EH (cell line): ENCODE results near the gene MAP1LC3B2.

Source experiments
- DNase-seq: peaks from one replicate; pipeline ENCODE4 v3.0.0-alpha.2; 2015; ENCODE audit warnings: low read depth

MAP1LC3B2 gene

DNA sequence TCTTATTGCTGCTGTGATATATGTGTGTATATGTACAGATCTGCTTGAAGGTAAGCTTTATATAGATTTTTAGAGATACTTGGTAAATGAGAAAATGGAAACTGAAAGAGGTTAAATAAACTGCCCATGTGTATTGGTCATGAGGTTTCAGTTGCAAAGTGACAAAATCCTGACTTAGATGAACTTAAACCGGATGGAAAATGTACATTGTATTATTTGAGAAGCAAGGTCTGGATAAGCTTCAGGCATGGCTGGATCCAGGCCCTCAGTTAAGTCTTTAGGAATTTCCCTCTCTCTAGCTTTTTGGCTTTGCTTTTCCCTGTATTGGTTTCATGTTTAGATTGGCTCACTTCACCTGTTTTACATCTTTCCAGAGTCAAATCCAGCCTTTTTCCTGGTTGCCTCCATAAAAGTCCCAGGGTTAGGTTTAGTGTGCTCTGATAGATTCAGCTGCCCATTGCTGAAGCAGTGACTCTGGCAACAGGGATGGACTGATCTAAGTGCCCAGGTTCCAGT is 21.0 kb upstream of the MAP1LC3B2 start:
- DNase-seq, result no peak

GRCh38 chr12:116538682-116539305 is 20.4 kb upstream of the MAP1LC3B2 start:
- no peak for DNase-seq

DNA sequence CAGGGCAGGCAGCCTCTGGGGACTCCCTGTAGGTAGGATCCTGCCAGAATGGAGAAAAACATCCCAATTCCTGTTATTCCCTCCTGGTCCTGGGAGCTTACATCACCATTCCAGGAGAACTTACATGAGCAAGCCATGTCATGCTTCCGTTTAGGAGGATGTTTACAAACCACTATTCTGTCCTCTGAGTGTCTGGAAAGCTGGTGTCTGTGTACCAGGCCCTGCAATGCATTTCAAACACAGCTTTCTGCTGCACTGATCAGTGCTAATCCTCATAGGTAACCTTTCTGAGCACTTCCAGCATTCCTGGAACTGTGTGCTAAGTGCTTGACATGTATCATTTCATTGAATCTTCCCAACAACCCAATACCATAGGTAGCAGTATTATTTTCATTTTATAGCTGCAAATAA is 19.8 kb upstream of the MAP1LC3B2 start:
- peak; percentile 60 for DNase-seq

- DNase-seq, result peak; percentile 77
Observed at GRCh38 chr12:116539905-116540482, 19.2 kb upstream of the MAP1LC3B2 start.

DNA sequence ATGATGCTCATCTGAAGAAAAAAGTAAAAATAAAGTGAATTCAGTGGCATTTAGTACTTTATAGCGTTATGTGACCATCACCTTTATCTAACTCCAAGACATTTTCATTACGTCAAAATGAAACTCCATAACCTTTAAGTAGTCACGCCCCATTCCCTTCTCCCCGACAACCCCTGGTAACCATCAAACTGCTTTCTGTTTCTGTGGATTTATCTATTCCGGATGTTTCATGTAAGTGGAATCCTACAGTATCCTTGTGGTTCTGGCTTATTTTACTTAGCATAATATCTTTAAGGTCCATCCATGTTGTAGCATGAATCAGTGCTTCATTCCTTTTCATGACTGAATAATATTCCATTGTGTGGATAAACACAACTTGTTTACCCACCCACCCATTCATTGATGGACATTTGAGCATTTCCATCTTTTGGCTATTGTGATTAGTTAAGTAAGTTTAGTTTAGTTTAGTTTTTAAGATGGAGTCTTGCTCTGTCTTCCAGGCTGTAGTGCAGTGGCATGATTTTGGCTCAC is 18.5 kb upstream of the MAP1LC3B2 start:
- DNase-seq, result no peak

- no peak for DNase-seq
Observed at GRCh38 chr12:116541547-116542344, 17.4 kb upstream of the MAP1LC3B2 start.

DNA sequence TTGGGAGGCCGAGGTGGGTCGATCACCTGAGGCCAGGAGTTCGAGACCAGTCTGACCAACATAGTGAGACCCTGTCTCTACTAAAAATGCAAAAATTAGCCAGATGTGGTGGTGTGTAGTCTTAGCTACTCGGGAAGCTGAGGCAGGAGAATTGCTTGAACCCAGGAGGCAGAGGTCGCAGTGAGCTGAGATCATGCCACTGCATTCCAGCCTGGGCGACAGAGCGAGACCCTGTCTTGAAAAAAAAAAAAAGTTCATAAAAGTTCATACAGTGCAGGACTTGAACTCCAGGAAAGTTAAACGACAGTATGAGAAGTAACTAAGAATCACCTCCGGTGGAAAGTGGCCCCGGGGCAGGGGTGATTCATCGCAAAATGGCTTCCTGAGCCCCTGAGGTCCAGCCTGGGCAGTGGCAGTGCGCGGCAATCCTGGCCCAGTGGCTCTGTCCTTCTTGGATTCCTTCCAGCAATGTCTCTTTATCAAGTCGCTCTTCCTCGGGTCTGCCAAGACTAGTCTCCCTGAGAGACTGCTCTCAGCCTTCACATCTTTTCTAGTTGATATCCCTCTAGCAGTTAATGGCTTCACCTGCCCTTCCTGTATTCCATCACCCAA is 16.7 kb upstream of the MAP1LC3B2 start:
- DNase-seq, result no peak

DNA sequence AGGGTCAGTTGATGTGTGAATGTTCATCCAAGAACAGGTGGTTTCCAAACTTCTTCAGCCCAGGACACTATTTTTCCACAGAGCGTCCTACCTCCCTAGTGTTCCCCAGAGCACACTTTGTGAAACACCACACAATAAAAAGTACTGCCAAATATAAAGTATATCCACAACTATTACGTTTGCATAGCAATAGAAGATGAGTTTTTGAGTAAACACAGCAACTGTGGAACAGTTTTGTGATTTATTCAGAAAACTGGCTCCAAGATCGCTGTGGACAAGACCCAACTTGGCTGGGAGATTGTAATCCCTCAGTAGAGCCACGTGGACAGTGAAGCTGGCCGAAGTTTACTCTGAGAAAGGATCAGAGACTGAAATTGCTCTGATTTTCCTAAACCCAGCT is 14.5 kb upstream of the MAP1LC3B2 start:
- no peak for DNase-seq

DNA sequence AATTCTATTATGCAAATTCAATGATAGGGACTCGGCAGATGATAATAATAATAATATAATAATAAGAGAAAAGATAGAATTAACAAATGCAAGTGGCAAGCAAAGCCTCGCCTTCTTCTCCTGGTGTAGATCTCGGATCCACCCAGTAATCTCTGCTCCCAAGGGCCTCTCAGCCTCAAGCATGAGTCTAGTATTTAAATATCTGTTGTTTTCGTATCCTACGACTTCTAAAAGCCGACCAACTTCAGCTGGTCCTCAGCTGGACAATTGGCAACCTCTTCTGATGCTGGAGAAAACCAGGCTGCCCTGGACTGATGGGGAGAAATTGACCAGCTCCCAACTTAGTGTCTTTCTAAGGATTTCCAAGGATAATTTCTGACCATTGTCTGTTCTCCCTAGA is 14.0 kb upstream of the MAP1LC3B2 start:
- DNase-seq, result no peak

DNA sequence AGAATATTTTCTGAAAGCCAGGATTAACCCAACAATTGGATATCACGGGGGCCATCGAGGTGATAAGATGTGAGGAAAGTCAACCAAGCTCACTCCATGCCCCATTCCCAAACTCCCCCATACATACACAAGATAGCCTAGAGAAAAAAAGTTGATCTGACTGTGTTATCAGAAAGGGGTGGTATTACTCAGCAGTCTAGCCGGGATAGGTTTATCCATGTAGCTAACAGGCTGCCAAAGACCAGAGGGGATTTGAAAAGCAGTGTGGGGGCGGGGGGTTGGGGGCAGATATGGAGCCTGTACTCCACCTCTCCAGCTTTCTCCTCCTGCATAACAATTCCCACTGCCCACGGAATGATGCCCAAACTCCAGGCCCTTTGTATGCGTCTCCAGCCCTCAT is 13.2 kb upstream of the MAP1LC3B2 start:
- no peak for DNase-seq

DNA sequence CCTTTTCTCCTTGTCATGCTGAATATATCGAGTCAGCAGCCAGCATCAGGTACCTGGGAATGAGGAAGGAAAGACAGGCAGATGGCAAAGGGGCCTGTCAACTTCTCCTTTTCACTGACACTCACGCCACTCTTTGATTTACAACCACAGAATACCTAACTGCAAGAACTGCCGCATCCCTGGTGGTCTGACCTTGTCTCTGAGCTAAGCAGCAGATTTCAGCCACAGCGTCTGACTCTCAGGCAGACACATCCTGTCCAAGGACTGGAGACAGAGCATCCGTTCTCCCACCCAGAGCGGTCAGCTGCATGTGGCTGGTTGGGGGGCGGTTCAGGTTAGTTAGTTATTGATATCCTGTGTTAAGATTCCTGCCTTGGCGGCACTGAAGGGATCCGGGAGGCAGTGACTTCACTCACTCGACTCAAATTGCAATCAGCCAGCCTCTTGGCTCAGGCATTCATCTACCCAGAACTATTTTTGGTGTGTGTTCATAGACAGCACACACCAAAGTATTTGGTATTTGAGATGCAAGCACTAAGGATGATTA is 11.2 kb upstream of the MAP1LC3B2 start:
- DNase-seq, result peak; percentile 35

GRCh38 chr12:116549993-116550392 is 9.2 kb upstream of the MAP1LC3B2 start:
- no peak for DNase-seq

DNA sequence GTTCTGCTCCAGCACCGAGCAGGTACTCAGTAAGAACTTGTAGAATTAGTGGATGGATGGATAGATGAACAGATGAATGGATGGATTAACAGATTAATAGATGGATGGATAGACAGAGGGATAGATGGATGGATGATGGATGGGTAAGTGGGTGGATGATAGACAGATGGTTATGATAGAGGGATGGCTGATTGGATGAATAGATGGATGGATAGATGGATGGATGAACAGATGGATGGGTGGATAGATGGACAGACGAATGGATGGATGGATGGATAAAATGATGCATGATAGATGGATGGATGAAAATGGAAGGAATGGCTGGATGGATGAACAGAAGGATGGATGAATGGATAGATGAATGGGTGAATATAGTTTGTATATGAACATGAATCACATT is 8.0 kb upstream of the MAP1LC3B2 start:
- DNase-seq, result no peak

DNA sequence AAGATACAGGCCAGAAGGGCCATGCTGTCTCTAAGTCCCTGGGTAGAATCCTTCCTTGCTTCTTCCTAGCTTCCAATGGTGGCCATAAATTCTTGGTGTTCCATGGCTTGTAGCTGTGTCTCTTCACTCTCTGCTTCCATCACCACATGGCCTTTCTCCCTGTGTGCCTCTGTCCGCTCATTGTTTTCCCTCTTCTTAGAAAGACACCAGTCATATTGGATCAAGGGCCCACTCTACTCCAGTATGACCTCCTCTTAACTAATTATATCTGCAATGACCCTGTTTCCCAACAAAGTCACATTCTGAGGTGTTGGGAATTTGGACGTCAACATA is 7.6 kb upstream of the MAP1LC3B2 start:
- no peak for DNase-seq

DNA sequence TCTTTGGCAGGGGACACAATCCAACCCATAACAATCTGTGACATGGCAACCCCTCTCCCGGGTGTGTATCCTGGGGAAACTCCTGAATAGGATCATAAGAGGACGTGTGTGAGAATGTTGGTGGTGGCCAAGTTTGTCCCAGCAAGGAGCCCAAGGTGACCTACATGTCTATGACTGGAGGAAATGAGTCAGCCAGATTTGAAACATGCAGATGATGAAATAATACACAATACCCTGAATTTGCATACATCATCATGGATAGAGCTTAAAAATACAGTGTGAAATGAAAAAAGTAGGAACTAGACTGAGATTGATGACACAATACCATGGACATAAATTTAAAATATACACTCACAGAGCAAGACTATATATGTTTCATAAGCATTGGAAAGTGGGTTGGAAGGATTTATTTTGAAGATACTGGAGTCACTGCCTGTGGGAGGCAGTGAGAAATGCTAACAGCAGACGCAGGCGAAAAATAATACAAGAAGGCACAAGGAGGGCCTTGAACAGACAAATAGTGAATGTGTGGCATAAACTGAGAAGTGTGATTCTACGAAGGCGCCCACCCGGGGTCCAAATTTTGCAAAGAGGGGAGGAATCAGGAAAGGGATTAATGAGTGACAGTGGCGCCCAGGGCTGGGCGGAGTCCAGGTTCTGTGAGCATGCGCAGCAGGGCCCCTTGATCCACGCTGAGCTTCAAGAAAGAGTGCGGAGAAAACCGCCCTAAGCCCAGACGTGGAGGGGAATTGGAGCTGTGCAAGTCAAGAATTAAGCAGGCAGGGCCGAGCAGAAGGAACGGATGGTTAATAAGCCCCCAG is 7.0 kb upstream of the MAP1LC3B2 start:
- peak; percentile 69 for DNase-seq

DNA sequence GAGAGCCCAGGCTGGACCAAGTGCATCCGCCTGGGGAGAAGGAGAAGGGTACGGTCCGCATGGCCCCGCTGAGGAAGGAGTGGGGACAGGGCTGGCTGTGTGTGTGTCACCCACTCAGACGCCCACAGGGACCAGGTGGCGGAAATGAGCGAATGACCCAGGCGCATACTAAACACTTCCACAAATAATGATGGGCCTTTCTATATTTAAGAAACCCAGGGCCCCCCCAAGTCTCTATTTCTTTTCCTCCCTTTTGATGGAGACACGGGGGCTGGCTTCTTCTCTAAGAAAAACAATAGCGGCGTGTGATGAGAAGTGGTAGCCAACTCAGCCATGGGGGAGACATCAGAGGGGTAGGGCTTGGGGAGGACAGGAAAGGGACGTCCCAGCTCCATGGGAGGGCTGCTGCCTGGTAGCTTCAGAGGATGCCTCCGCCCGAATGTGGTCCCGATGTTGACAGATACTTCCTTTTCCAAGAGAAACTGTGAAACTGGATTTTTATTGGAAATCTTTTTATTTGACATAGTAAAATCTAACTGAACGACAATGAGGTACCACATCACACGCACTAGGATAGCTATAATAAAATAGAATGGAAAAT is 6.3 kb upstream of the MAP1LC3B2 start:
- no peak for DNase-seq

DNA sequence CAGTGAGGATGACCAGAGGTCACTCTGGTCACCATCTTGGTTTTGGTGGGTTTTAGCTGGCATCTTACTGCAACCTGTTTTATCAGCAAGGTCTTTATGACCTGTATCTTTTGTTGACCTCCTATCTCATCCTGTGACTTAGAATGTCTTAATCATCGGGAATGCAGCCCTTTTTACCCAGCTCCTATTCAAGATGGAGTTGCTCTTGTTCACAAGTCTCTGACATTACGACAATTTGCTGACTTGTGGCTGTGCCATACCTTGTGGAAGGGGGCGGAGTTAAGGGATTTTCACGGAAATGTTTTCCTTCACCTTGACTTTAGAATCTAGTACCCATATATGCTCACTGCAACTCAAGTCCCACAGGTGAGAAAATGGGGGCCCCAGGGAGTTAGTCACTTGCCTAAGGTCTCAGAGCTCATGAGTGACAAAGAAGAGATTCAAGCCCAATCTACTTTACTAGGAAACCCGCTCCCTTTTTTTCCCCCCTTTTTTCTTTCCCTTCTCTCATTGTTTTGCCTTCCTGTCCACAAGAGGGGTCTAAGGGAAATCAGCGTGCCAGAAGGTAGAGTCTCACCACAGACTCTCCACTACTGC is 2.7 kb upstream of the MAP1LC3B2 start:
- no peak for DNase-seq

DNA sequence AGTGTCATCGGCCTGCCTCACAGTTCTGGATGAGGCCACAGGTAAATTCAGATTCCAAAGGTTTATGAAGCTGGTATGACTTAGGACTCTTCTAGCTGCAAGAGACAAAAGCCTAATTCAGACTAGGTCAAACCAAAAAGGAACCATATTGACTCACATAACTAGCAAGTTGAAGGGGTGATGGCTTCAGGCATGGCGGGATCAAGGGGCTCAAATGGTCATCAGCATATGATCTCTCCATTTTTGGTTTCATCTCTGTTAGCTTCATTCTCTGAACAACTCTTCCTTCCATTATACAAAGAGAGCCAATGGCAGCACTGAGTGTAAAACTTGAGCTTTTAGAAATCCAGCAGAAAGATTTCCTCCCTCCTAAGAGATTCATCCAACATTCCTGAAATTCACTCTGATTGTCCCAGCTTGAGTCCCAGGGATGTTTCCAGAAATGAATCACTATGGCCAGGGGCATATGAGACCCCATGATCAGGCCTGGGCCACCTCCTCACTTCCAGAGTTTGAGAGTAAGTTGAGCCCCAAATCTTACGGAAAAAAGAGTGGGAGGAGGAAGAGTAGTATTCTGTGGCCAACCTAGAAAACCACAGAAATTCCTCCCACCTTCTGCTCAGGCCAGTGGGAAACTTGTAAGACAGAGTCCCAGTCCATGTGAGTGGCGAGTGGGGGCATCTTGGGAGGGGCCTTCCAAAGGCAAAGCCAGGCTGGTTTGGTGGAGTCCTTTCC is 2.0 kb upstream of the MAP1LC3B2 start:
- peak; percentile 67 for DNase-seq

DNA sequence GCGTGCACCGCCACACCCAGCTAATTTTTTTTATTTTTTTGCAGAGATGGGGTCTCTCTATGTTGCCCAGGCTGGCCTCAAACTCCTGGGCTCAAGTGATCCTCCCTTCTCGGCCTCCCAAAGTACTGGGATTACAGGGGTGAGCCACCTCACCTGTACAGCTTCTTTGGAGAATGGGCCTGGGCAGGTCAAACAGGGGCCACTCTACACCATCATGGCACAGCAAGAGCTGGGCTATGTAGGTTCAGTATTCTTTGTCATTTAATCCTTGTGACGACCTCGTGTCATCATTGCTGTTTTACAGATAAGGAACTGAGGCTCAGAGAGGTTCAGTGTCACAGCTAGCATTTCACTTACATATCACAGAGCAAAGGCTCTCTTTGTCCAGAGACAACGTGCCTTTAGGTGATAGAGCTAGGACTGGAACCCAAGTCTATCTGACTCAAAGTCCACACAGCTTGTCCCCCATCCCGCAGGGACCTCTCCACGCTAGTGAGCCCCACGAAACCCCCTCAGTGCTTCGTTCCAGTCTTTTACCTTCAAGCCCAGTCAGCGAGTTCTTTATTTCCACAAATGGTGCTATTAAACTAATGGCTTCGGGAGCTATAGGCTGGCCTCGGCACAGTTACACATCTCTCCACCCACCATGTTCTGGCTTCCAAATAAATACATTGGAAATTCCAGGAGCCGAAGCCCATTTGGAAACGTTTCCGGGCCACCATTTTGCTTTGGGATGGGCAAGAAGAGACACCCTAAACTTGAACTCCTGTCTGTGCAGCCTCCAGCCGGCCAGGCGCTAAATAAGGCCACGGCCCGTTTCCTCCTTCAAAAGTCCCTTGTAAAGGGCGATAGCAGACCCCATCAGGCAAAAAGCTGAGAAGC is 660 bp upstream of the MAP1LC3B2 start:
- no peak for DNase-seq
